ENCODE measurements around the gene CIDEB. TPM values are rescaled to one million over a fixed set of nuclear protein-coding genes. Genes with fewer than 3 reads are reported as not detected.

Gene CIDEB
- total and polyA plus RNA-seq, 2 of the 13 experiments (the other 11 are each of a cell fraction or from before 2014, with no cell fraction given) = 35.8 to 110 TPM

- TF ChIP-seq ZNF282 (IDR thresholded peaks at IDR 0.05; ENCODE audit: partially characterized antibody) = no peak
- peak; percentile 84; the same call in 1 of the 2 replicates for TF ChIP-seq ZFP1 (CRISPR knock-in tag; IDR thresholded peaks at IDR 0.05)
- TF ChIP-seq ZNF17 (CRISPR knock-in tag; IDR thresholded peaks at IDR 0.05) = no peak
- TF ChIP-seq TFE3 (CRISPR knock-in tag; IDR thresholded peaks at IDR 0.05) = peak; percentile 82
- TF ChIP-seq MYC (CRISPR knock-in tag; IDR thresholded peaks at IDR 0.05; ENCODE audit: borderline replicate concordance) = peak; percentile 77; the same call in 1 of the 2 replicates
- TF ChIP-seq ZBTB1 (CRISPR knock-in tag; IDR thresholded peaks at IDR 0.05; ENCODE audit: borderline replicate concordance) = no peak
- TF ChIP-seq IRX3 (CRISPR knock-in tag; IDR thresholded peaks at IDR 0.05; ENCODE audit: borderline replicate concordance, low read depth) = no peak
- TF ChIP-seq PCBP1 (IDR thresholded peaks at IDR 0.05; ENCODE audit: borderline replicate concordance, low read depth, low read length) = no peak
- peak; percentile 74 for TF ChIP-seq ZNF34 (CRISPR knock-in tag; IDR thresholded peaks at IDR 0.05; ENCODE audit: borderline replicate concordance)
- peak; percentile 86; the same call in 1 of the 2 replicates for TF ChIP-seq FOXO1 (CRISPR knock-in tag; IDR thresholded peaks at IDR 0.05)
- TF ChIP-seq RFXANK (CRISPR knock-in tag; IDR thresholded peaks at IDR 0.05) = no peak; the same call in 1 of the 2 replicates
- TF ChIP-seq ZNF83 (CRISPR knock-in tag; IDR thresholded peaks at IDR 0.05; ENCODE audit: borderline replicate concordance) = peak; percentile 96
- TF ChIP-seq ZNF792 (CRISPR knock-in tag; IDR thresholded peaks at IDR 0.05) = peak; percentile 93
- TF ChIP-seq ZFP36L1 (CRISPR knock-in tag; IDR thresholded peaks at IDR 0.05) = peak; percentile 91
- 0 out of 2 replicates have a peak, but pooled peaks have one; percentile 95 for TF ChIP-seq MYNN (CRISPR knock-in tag; IDR thresholded peaks at IDR 0.05; ENCODE audit: low read depth)
- peak; percentile 85; the same call in 1 of the 2 replicates for TF ChIP-seq ZNF709 (CRISPR knock-in tag; IDR thresholded peaks at IDR 0.05)
- TF ChIP-seq ZNF788 (CRISPR knock-in tag; IDR thresholded peaks at IDR 0.05; ENCODE audit: borderline replicate concordance) = peak; percentile 75; the same call in 1 of the 2 replicates
- peak; percentile 75 for TF ChIP-seq NR2C2 (CRISPR knock-in tag; IDR thresholded peaks at IDR 0.05; ENCODE audit: borderline replicate concordance)
- TF ChIP-seq, protein P1, sequence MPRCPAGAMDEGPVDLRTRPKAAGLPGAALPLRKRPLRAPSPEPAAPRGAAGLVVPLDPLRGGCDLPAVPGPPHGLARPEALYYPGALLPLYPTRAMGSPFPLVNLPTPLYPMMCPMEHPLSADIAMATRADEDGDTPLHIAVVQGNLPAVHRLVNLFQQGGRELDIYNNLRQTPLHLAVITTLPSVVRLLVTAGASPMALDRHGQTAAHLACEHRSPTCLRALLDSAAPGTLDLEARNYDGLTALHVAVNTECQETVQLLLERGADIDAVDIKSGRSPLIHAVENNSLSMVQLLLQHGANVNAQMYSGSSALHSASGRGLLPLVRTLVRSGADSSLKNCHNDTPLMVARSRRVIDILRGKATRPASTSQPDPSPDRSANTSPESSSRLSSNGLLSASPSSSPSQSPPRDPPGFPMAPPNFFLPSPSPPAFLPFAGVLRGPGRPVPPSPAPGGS (CRISPR knock-in tag; IDR thresholded peaks at IDR 0.05) = peak; percentile 78
- TF ChIP-seq KLF13 (CRISPR knock-in tag; IDR thresholded peaks at IDR 0.05) = peak; percentile 68; the same call in 1 of the 2 replicates
- TF ChIP-seq, protein P2, sequence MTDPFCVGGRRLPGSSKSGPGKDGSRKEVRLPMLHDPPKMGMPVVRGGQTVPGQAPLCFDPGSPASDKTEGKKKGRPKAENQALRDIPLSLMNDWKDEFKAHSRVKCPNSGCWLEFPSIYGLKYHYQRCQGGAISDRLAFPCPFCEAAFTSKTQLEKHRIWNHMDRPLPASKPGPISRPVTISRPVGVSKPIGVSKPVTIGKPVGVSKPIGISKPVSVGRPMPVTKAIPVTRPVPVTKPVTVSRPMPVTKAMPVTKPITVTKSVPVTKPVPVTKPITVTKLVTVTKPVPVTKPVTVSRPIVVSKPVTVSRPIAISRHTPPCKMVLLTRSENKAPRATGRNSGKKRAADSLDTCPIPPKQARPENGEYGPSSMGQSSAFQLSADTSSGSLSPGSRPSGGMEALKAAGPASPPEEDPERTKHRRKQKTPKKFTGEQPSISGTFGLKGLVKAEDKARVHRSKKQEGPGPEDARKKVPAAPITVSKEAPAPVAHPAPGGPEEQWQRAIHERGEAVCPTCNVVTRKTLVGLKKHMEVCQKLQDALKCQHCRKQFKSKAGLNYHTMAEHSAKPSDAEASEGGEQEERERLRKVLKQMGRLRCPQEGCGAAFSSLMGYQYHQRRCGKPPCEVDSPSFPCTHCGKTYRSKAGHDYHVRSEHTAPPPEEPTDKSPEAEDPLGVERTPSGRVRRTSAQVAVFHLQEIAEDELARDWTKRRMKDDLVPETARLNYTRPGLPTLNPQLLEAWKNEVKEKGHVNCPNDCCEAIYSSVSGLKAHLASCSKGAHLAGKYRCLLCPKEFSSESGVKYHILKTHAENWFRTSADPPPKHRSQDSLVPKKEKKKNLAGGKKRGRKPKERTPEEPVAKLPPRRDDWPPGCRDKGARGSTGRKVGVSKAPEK (CRISPR knock-in tag; IDR thresholded peaks at IDR 0.05; ENCODE audit: borderline replicate concordance) = no peak; the same call in 1 of the 2 replicates
- peak; percentile 64 for TF ChIP-seq RBM39 (IDR thresholded peaks at IDR 0.05; ENCODE audit: low read depth, low read length, poor library complexity, severe bottlenecking)
- TF ChIP-seq FOSL1 (CRISPR knock-in tag; IDR thresholded peaks at IDR 0.05; ENCODE audit: borderline replicate concordance) = peak; percentile 96
- peak; percentile 5; the same call in 1 of the 2 replicates for TF ChIP-seq THAP7 (CRISPR knock-in tag; IDR thresholded peaks at IDR 0.05)
These were observed at the start of gene CIDEB (continued) for GRCh38 chr14:24307575-24308341.

All from HepG2 (cell line).